Pancreas (tissue), 10 donors: Measurements from ENCODE around the gene SNED1. TPM values are rescaled to one million over a fixed set of nuclear protein-coding genes. Genes with fewer than 3 reads are reported as not detected.
A peak's percentile ranks its signal among the peaks of the same experiment; 100 is the strongest.

Experiments used
- ATAC-seq, 4 donors: fragments of 200-7000 bp; cut with Tn5 transposase; one replicate each; pipeline versions ENCODE4 v1.8.0 to v1.9.1; 2020; ENCODE audit warnings: mild to moderate bottlenecking in 4 of 4, moderate library complexity in 4 of 4
- DNase-seq, 6 donors: peaks; one replicate each; pipeline ENCODE4 v3.0.0-alpha.2; 2020
- FAIRE-seq: peaks from 2 replicates; lab custom pipeline; 2012; peaks lifted over from hg19 to GRCh38; lab: Jason Lieb, UNC
- H3K27ac ChIP-seq, 4 donors: fragments of 200-600 bp; sonication (generic); 1 replicate in 3 of 4; 2 replicates in 1 of 4; pipeline versions ENCODE4 v1.5.0 to v1.8.0; 2020
- H3K27me3 ChIP-seq, 4 donors: fragments of 200-600 bp; one replicate each; pipeline ENCODE4 v1.8.0; 2021
- H3K36me3 ChIP-seq, 3 donors: fragments of 200-600 bp; sonication (generic) in 1 of 3; one replicate each; pipeline versions ENCODE4 v1.5.0 to v1.8.0; 2020 to 2021
- H3K4me1 ChIP-seq, 3 donors: fragments of 200-600 bp; one replicate each; pipeline ENCODE4 v1.8.0; 2021
- H3K4me3 ChIP-seq, 4 donors: fragments of 200-600 bp; sonication (generic) in 2 of 4; one replicate each; pipeline versions ENCODE4 v1.5.0 to v1.8.0; 2020 to 2021
- H3K9me3 ChIP-seq, 4 donors: fragments of 200-600 bp; one replicate each; pipeline ENCODE4 v1.8.0; 2021
- WGBS, 2 donors: extraction: QIAGEN DNeasy Blood & Tissue Kit; methylation state at CpG; one replicate each; pipeline ENCODE4 v1.1.7; 2013; 5-methylcytosine and 5-hydroxymethylcytosine counted together
- intact Hi-C, 3 donors: fragments of 100-400 bp; cut with DNase I; formaldehyde crosslinking; loops; one replicate each; pipeline versions ENCODE4 v1.11.1 to v1.14.2; 2022
- polyA plus RNA-seq, 2 donors: library from polyadenylated mRNA; stranded (reverse); fragments of 200-250 nt; gene quantifications; one replicate each; pipeline ENCODE4 v1.2.3, GENCODE V29; 2013
- total RNA-seq, 6 donors: library from RNA; stranded (reverse); fragmentation: NEBNext Ultra II Directional in 4 of 6; extraction: Animal tissue kit (Norgen Biotek cat#: 25700) in 4 of 6; gene quantifications; one replicate each; pipeline versions ENCODE4 v1.2.1 to v1.2.4, GENCODE V29; 2021 to 2023
- TF ChIP-seq, protein P1 (sequence below), 4 donors: fragments of 200-600 bp; sonication (generic) in 3 of 4; IDR thresholded peaks; one replicate each; pipeline versions ENCODE4 v1.5.0 to v1.8.0; 2021; ENCODE audit warnings: antibody characterized with exemption in 4 of 4
- donor health status: healthy with polysubstance abuse.
- donor health status: DM: no; HTN: no; CAD: no; lungs with moderate emphysema.
- donor health status: DM: no; HTN: no; CAD: no.
- donor health status: control.
- donor health status: control.
- donor health status: Bipolar disorder and iron deficiency.
- donor health status: DM: yes; HTN: yes; CAD: no.
- donor health status: DM: no; HTN: no; CAD: no.
- donor health status: DM: no; HTN: no; CAD: no.
- donor health status: DM: yes; HTN: yes; CAD: no.

Gene SNED1
- total and polyA plus RNA-seq, 8 donors = 6.6 to 19.2 (median 10.0) TPM

DNA sequence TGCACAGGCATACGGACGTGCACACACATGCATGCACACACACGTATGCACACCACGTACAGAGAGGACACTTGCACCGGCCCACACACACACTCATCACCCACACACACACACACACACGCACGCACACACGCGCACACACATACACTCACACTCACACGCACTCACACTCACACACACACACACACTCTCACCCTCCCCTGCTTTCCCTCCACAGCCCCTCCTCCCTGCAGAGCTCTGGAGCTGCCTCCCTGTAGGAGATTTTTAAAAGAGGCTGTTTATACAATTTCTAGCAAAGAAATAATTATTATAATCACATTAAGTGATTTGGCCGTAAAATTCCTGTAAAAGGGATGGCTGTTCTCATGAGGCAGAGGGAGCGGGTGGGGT is 36.5 kb upstream of the SNED1 start:
- DNase-seq = no peak
- WGBS, 2 donors = 59 to 84% methylated on average over 12 of the region's 12 CpGs
- peaks cover 0 to 3% (median 0%) of the 10 kb centered on the region in 3 donors for H3K4me1 ChIP-seq
- no peaks in the 10 kb centered on the region for H3K27me3 ChIP-seq
- H3K27ac ChIP-seq = no peak overlapping the region
- TF ChIP-seq, protein P1, sequence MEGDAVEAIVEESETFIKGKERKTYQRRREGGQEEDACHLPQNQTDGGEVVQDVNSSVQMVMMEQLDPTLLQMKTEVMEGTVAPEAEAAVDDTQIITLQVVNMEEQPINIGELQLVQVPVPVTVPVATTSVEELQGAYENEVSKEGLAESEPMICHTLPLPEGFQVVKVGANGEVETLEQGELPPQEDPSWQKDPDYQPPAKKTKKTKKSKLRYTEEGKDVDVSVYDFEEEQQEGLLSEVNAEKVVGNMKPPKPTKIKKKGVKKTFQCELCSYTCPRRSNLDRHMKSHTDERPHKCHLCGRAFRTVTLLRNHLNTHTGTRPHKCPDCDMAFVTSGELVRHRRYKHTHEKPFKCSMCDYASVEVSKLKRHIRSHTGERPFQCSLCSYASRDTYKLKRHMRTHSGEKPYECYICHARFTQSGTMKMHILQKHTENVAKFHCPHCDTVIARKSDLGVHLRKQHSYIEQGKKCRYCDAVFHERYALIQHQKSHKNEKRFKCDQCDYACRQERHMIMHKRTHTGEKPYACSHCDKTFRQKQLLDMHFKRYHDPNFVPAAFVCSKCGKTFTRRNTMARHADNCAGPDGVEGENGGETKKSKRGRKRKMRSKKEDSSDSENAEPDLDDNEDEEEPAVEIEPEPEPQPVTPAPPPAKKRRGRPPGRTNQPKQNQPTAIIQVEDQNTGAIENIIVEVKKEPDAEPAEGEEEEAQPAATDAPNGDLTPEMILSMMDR (IDR thresholded peaks at IDR 0.05) = no peak
- H3K36me3 ChIP-seq = no peaks in the 10 kb centered on the region
- ATAC-seq = no peak
- H3K4me3 ChIP-seq = no peak overlapping the region
- H3K9me3 ChIP-seq = no peaks in the 10 kb centered on the region
- intact Hi-C loops = no loop called here
- no peak for FAIRE-seq

DNA sequence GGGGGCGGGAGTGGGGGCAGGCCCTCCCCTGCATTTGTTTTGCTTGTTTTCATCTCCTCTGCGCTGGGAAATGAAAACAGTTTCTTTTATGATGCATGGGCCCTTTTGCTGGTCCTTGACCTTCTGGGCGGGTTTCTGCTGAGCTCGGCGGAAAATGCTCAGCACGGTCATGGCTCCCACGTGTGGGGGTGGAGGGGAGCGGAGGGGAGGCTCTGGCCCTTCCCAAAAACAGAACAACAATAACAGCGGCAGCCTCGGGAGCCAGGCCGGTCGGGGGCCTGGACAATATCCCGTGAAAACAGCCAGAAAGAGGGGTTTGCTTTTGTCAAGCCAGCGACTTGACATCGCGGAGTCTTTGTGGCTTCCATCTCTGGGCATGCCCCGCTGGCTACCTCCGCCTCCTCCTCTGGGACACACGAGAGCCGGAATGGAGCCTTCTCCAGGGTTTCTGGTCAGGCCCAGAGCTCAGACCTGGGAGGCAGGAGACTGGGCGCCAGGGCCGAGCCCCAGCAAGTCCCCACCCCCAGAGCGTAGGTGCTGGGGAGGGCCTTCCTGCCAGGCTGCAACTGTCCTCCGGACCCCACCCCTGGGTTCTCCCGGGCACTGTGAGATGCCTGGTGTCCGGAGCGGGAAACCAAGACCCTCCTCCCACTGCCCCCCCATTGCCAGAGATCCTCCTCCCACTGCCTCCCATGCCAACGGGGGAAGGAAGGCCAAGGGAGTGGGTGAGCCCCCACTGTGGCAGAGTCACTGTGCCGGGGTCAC is 35.9 kb upstream of the SNED1 start:
- ATAC-seq (peak in 3 of 4 donors; percentile 31 to 53 (median 44)), DNase-seq (peak in 3 of 6 donors; percentile 28 to 56 (median 43)), FAIRE-seq (no peak)
- no peaks in the 10 kb centered on the region for H3K27me3 ChIP-seq
- no peak overlapping the region for H3K4me3 ChIP-seq
- intact Hi-C loops = no loop called here
- no peaks in the 10 kb centered on the region for H3K36me3 ChIP-seq
- WGBS, 2 donors = 68% methylated on average over 24 to 29 of the region's 29 CpGs
- no peaks in the 10 kb centered on the region for H3K9me3 ChIP-seq
- H3K4me1 ChIP-seq = peaks cover 0 to 3% (median 0%) of the 10 kb centered on the region in 3 donors
- peak overlapping the region in 1 of 4 donors; percentile 17 for H3K27ac ChIP-seq
- TF ChIP-seq, protein P1 (IDR thresholded peaks at IDR 0.05) = no peak

DNA sequence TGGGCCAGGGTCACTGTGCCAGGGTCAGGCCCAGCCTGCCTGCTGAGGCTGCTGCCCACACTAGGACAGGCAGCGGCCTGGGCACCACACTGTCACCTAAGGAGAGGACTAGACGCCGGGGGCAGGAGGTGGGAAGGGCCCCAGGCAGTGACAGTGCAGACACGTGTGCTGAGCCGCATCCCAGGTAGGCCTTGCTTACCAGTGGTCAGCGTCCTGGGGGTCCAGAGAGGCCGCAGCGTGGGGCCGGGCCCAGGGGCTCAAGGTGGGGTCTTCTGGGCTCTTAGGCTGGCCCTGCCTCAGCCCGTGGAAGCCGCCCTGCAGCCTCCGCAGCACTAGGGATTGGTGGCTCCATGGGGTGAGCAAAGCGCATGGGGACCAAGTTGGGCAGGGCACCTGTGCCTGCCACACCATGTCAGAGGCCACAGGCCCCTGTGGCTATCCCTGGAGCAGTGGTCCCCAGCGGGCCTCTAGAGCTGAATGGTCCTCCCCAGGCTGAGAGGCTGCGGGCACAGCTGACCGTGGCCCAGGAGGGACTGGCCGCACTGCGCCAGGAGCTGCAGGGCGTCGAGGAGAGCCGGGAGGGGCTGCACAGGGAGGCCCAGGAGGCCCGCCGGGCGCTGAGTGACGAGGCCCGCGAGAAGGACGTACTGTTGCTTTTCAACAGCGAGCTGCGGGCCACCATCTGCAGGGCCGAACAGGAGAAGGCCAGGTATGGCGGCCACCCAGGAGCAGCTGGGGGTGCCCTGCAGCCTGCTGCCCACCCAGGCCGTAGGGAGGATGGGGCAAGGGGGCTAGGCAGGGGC is 35.2 kb upstream of the SNED1 start:
- Histone ChIP-seq H3K4me1 (peaks cover 0 to 3% (median 0%) of the 10 kb centered on the region in 3 donors), H3K27ac (no peak overlapping the region), H3K27me3 (no peaks in the 10 kb centered on the region), H3K36me3 (no peaks in the 10 kb centered on the region), H3K4me3 (no peak overlapping the region), H3K9me3 (no peaks in the 10 kb centered on the region)
- DNase-seq (peak in 3 of 6 donors; percentile 5 to 58 (median 16)), FAIRE-seq (no peak), ATAC-seq (no peak)
- WGBS, 2 donors = 90 to 94% methylated on average over 33 of the region's 33 CpGs
- TF ChIP-seq, protein P1 (IDR thresholded peaks at IDR 0.05) = no peak
- intact Hi-C loops = no loop called here

DNA sequence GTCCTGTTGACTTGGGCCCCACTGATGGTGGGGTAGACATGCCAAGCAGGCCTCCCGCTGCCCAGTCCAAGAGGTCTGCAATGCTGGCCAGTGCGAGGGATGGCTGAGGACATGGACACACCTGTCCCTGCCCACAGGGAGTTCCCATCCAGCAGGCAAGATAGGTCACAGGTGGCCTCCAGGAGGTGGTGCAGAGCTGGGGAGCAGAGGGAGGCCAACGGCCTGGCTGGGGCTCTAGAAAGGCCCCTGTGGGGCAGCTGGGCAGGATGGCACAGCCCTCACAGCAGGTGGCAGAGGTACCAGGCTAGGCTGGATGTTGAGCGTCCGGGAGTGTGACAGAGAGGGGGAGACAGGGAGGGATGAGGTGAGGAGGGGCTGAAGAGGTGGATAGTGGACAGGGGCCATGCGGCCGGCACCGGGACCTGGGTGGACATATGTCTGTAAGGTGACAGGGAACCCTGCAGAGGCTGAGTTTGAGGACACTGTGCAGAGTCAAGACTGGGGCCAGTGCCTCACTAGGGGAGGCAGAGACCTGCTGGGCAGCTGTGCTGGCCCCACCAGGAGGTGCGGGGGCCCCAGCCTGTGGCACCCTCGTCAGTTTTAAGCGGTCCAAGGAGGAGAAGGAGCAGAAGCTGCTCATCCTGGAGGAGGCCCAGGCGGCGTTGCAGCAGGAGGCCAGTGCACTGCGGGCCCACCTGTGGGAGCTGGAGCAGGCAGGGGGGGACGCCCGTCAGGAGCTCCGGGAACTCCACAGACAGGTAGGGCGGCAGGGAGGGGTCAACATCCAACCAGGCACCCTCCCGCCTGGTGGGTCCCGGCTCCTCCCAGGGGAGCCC is 34.3 kb upstream of the SNED1 start:
- no peaks in the 10 kb centered on the region for H3K27me3 ChIP-seq
- ATAC-seq = no peak
- no peaks in the 10 kb centered on the region for H3K9me3 ChIP-seq
- H3K36me3 ChIP-seq = no peaks in the 10 kb centered on the region
- no peak overlapping the region for H3K27ac ChIP-seq
- 87 to 93% methylated on average over 18 to 20 of the region's 20 CpGs for WGBS, 2 donors
- no peak for FAIRE-seq
- peaks cover 0 to 3% (median 0%) of the 10 kb centered on the region in 3 donors for H3K4me1 ChIP-seq
- DNase-seq = peak in 3 of 6 donors; percentile 6 to 54 (median 18)
- H3K4me3 ChIP-seq = no peak overlapping the region
- TF ChIP-seq, protein P1 (IDR thresholded peaks at IDR 0.05) = no peak
- intact Hi-C loops = no loop called here
